ENCODE measurements around the gene MECP2. TPM values are rescaled to one million over a fixed set of nuclear protein-coding genes. Genes with fewer than 3 reads are reported as not detected.

The MECP2 gene
- total and polyA plus RNA-seq, 10 of the 15 experiments (the other 5 are each of a cell fraction or from before 2014, with no cell fraction given) = 1.3 to 32.7 (median 13.7) TPM

- in situ Hi-C loops (cut with MboI) = no loop called here
- H3K79me2 ChIP-seq (ENCODE audit: control insufficient read depth, insufficient read depth, low read length) = peaks cover 16% of the 10 kb centered on the region
- H3K4me3 ChIP-seq = no peak overlapping the region
- ATAC-seq (no peak), FAIRE-seq (no peak), DNase-seq (ENCODE audit: low read depth, low spot score) (no peak)
- TF ChIP-seq RB1 (IDR thresholded peaks at IDR 0.05; ENCODE audit: borderline replicate concordance) = no peak
- 0 out of 2 replicates have a peak, but pooled peaks have one; percentile 14 for TF ChIP-seq POLR2AphosphoS5 (IDR thresholded peaks at IDR 0.05; ENCODE audit: low read length)
- no peaks in the 10 kb centered on the region for H3K27me3 ChIP-seq (replicated peaks in 1 of 2; ENCODE audit: control insufficient read depth in 2 of 2, insufficient read depth in 2 of 2, low read length in 1 of 2)
- CTCF ChIA-PET = interaction anchor here (0.8 to 5.6 kb wide), 20 partner anchors 8 to 123 kb away, joined by 3 to 35 read pairs (median 5); partner anchors contain the start of genes ARHGAP4 and HCFC1
- H3K36me3 ChIP-seq (ENCODE audit: control insufficient read depth in 2 of 2, insufficient read depth in 2 of 2, low read length in 1 of 2) = peaks cover 0 to 5% of the 10 kb centered on the region in 2 experiments; a peak in 3 of 4 replicates
- H3K4me2 ChIP-seq (ENCODE audit: control insufficient read depth, insufficient read depth) = no peak overlapping the region
- H2AFZ ChIP-seq (ENCODE audit: control insufficient read depth, low read depth, low read length) = no peak overlapping the region
- no peaks in the 10 kb centered on the region for H4K20me1 ChIP-seq (ENCODE audit: control insufficient read depth, insufficient read depth)
- no TSS peak for BruUV-seq (replicated peaks)
- RAD21 ChIA-PET (ENCODE audit: unreplicated experiment) = interaction anchor here (0.5 to 2.6 kb wide), 7 partner anchors 10 to 68 kb away, joined by 3 to 8 read pairs (median 4); no protein-coding TSS in a partner anchor
- intact Hi-C loops (cut with micrococcal nuclease; ENCODE audit: unreplicated experiment) = loop anchor here (5.0 kb wide), 1 partner anchor 39 kb away; no protein-coding TSS in a partner anchor
- WGBS (ENCODE audit: insufficient coverage, insufficient replicate concordance, low lambda C conversion rate, missing lambda C conversion rate) = 57% methylated on average over 17 of the region's 17 CpGs
- H3K27ac ChIP-seq (ENCODE audit: control insufficient read depth, insufficient read depth) = no peak overlapping the region
- no peaks in the 10 kb centered on the region for H3K9me3 ChIP-seq (replicated peaks; ENCODE audit: control insufficient read depth, insufficient read depth, low read length)
- H3K4me1 ChIP-seq (ENCODE audit: control insufficient read depth, insufficient read depth, low read length) = peaks cover 6% of the 10 kb centered on the region
- SMC1A ChIA-PET (ENCODE audit: uncharacterized antibody, unreplicated experiment) = interaction anchor here (0.8 to 2.5 kb wide), 7 partner anchors 9 to 45 kb away, joined by 3 to 5 read pairs (median 3); no protein-coding TSS in a partner anchor
- POLR2A ChIA-PET = interaction anchor here (0.7 kb wide), 1 partner anchor 300 kb away, joined by 3 read pairs; no protein-coding TSS in a partner anchor
- no peak overlapping the region for H3K9ac ChIP-seq (ENCODE audit: control insufficient read depth, insufficient read depth, low read length)
These were observed 84.5 kb downstream of the MECP2 start for GRCh38 chrX:154013001-154013421.

GRCh38 chrX:154012336-154012991 is 85.1 kb downstream of the MECP2 start:
- H3K4me3 ChIP-seq = no peak overlapping the region
- H3K4me1 ChIP-seq (ENCODE audit: control insufficient read depth, insufficient read depth, low read length) = peaks cover 10% of the 10 kb centered on the region
- H3K27ac ChIP-seq (ENCODE audit: control insufficient read depth, insufficient read depth) = no peak overlapping the region
- no peak overlapping the region for H3K9ac ChIP-seq (ENCODE audit: control insufficient read depth, insufficient read depth, low read length)
- RAD21 ChIA-PET (ENCODE audit: unreplicated experiment) = interaction anchor here (0.6 to 2.6 kb wide), 5 partner anchors 10 to 67 kb away, joined by 3 to 8 read pairs (median 6); no protein-coding TSS in a partner anchor
- CTCF ChIA-PET = interaction anchor here (0.8 to 5.6 kb wide), 16 partner anchors 8 to 123 kb away, joined by 3 to 35 read pairs (median 8); partner anchors contain the start of genes ARHGAP4 and HCFC1
- no peak overlapping the region for H2AFZ ChIP-seq (ENCODE audit: control insufficient read depth, low read depth, low read length)
- H3K36me3 ChIP-seq (ENCODE audit: control insufficient read depth in 2 of 2, insufficient read depth in 2 of 2, low read length in 1 of 2) = peaks cover 0 to 5% of the 10 kb centered on the region in 2 experiments; a peak in 3 of 4 replicates
- 57% methylated on average over 17 of the region's 17 CpGs for WGBS (ENCODE audit: insufficient coverage, insufficient replicate concordance, low lambda C conversion rate, missing lambda C conversion rate)
- no peak overlapping the region for H3K4me2 ChIP-seq (ENCODE audit: control insufficient read depth, insufficient read depth)
- peaks cover 12% of the 10 kb centered on the region for H3K79me2 ChIP-seq (ENCODE audit: control insufficient read depth, insufficient read depth, low read length)
- in situ Hi-C loops (cut with MboI) (no loop called here), intact Hi-C loops (cut with micrococcal nuclease; ENCODE audit: unreplicated experiment) (loop anchor here (5.0 kb wide), 1 partner anchor 40 kb away; no protein-coding TSS in a partner anchor)
- no peak for DNase-seq (ENCODE audit: low read depth, low spot score)
- SMC1A ChIA-PET (ENCODE audit: uncharacterized antibody, unreplicated experiment) = interaction anchor here (0.8 to 1.3 kb wide), 5 partner anchors 9 to 29 kb away, joined by 3 to 4 read pairs (median 3); no protein-coding TSS in a partner anchor
- no peaks in the 10 kb centered on the region for H3K9me3 ChIP-seq (replicated peaks; ENCODE audit: control insufficient read depth, insufficient read depth, low read length)
- no TSS peak for BruUV-seq (replicated peaks)
- no peak for FAIRE-seq
- no peaks in the 10 kb centered on the region for H4K20me1 ChIP-seq (ENCODE audit: control insufficient read depth, insufficient read depth)
- no peak for ATAC-seq
- TF ChIP-seq EZH2 (IDR thresholded peaks at IDR 0.05; ENCODE audit: borderline replicate concordance, control insufficient read depth, low read depth, low read length) (no peak), POLR2A (IDR thresholded peaks at IDR 0.05; ENCODE audit: low read depth, low read length) (peak; percentile 33; the same call in 1 of the 2 replicates), CBX3 (IDR thresholded peaks at IDR 0.05; ENCODE audit: borderline replicate concordance, low read depth) (no peak), ZNF592 (IDR thresholded peaks at IDR 0.05) (no peak), MTA3 (IDR thresholded peaks at IDR 0.05; ENCODE audit: borderline replicate concordance, low read length) (no peak)
- POLR2A ChIA-PET = no interaction called here
- H3K27me3 ChIP-seq (replicated peaks in 1 of 2; ENCODE audit: control insufficient read depth in 2 of 2, insufficient read depth in 2 of 2, low read length in 1 of 2) = no peaks in the 10 kb centered on the region

All from GM12878 (cell line).